K562 (cell line): ENCODE measurements around the gene ANKH. TPM values are rescaled to one million over a fixed set of nuclear protein-coding genes. Genes with fewer than 3 reads are reported as not detected.

ENCODE experiments used
- ATAC-seq: fragments of 200-7000 bp; cut with Tn5 transposase; 3 replicates; pipeline ENCODE4 v1.9.1; 2020; ENCODE audit warnings: moderate library complexity
- BruUV-seq: library from RNA; stranded (reverse); fragments of 400-500 nt; replicated peaks from 2 replicates; lab custom pipeline; 2021; lab: Mats Ljungman, UMichigan
- CTCF ChIA-PET: fragments of 300-600 bp; formaldehyde crosslinking; extraction: SDS; loops from one replicate; lab custom pipeline; 2021; ENCODE audit warnings: low intra/inter-chr PET ratio; lab: Yijun Ruan, JAX
- POLR2A ChIA-PET: fragments of 300-600, 350-650 bp; sonication (Branson Sonifier 250); formaldehyde crosslinking; extraction: SDS; loops from one replicate; lab custom pipeline; 2021; ENCODE audit warnings: antibody characterized with exemption, inconsistent platforms; lab: Yijun Ruan, JAX
- DNase-seq, 4 experiments: peaks; one replicate each; pipeline versions ENCODE4 v3.0.0 to v3.0.0-alpha.2; 2011 to 2018; ENCODE audit warnings: low spot score in 3 of 4, mixed read lengths in 3 of 4; ENCODE audit errors: extremely low read depth in 1 of 4
- FAIRE-seq: peaks from 2 replicates; lab custom pipeline; 2011; peaks lifted over from hg19 to GRCh38; lab: Jason Lieb, UNC
- H2AFZ ChIP-seq: 2 replicates; pipeline ENCODE4 v1.6.0; 2011; ENCODE audit warnings: low read depth, low read length, control low read depth, inconsistent platforms
- H3K27ac ChIP-seq: fragments of 200-600 bp; 3 replicates; pipeline ENCODE4 v1.8.0; 2011; ENCODE audit warnings: low read depth, mild to moderate bottlenecking, control low read depth, inconsistent platforms, low read length, moderate library complexity, mixed read lengths; ENCODE audit errors: extremely low read depth
- H3K27me3 ChIP-seq, 2 experiments: fragments of 300-600 bp in 1 of 2; 2 replicates in 1 of 2; 3 replicates in 1 of 2; pipeline versions ENCODE4 v1.6.0 to v1.8.0; 2011; ENCODE audit warnings: inconsistent platforms in 2 of 2, low read length in 2 of 2, mild to moderate bottlenecking in 1 of 2, mixed read lengths in 1 of 2, moderate library complexity in 1 of 2; ENCODE audit not compliant: control insufficient read depth in 2 of 2, insufficient read depth in 2 of 2
- H3K36me3 ChIP-seq: fragments of 300-600 bp; 3 replicates; pipeline ENCODE4 v1.8.0; 2011; ENCODE audit warnings: mild to moderate bottlenecking, low read length, inconsistent platforms; ENCODE audit not compliant: control insufficient read depth, insufficient read depth
- H3K4me1 ChIP-seq, 2 experiments: fragments of 200-600 bp in 1 of 2; replicated peaks in 1 of 2; 2 replicates in 1 of 2; 3 replicates in 1 of 2; pipeline versions ENCODE4 v1.5.1 to v1.8.0; 2011; ENCODE audit warnings: inconsistent platforms in 2 of 2, low read length in 2 of 2, mild to moderate bottlenecking in 1 of 2, mixed read lengths in 1 of 2, moderate library complexity in 1 of 2; ENCODE audit not compliant: control insufficient read depth in 2 of 2, insufficient read depth in 2 of 2
- H3K4me2 ChIP-seq: 2 replicates; pipeline ENCODE4 v1.6.1; 2011; ENCODE audit warnings: low read length, control low read depth, inconsistent platforms, mixed read lengths; ENCODE audit not compliant: insufficient read depth
- H3K4me3 ChIP-seq: fragments of 200-600 bp; sonication (generic), shearing (Covaris generic); 2 replicates; pipeline ENCODE4 v1.5.1; 2016; ENCODE audit warnings: control low read depth, inconsistent platforms
- H3K79me2 ChIP-seq: fragments of 200-600 bp; 3 replicates; pipeline ENCODE4 v1.8.0; 2011; ENCODE audit warnings: low read length, inconsistent platforms; ENCODE audit not compliant: control insufficient read depth, insufficient read depth
- H3K9ac ChIP-seq, 2 experiments: 2 replicates each; pipeline versions ENCODE4 v1.6.0 to v1.6.1; 2011; ENCODE audit warnings: low read depth in 2 of 2, low read length in 2 of 2, control low read depth in 1 of 2, inconsistent platforms in 1 of 2, mild to moderate bottlenecking in 1 of 2, mixed read lengths in 1 of 2; ENCODE audit not compliant: insufficient read depth in 1 of 2
- H3K9me1 ChIP-seq: one replicate; pipeline ENCODE4 v1.6.0; 2011; ENCODE audit warnings: inconsistent platforms, mild to moderate bottlenecking, low read length, moderate library complexity; ENCODE audit not compliant: control insufficient read depth, insufficient read depth
- H3K9me3 ChIP-seq: replicated peaks from 2 replicates; pipeline ENCODE4 v1.5.1; 2011; ENCODE audit warnings: low read depth, low read length, inconsistent platforms; ENCODE audit not compliant: control insufficient read depth, insufficient read depth
- H4K20me1 ChIP-seq: replicated peaks from 2 replicates; pipeline ENCODE4 v1.6.1; 2011; ENCODE audit warnings: low read length, inconsistent platforms, mixed read lengths; ENCODE audit not compliant: control insufficient read depth, insufficient read depth
- BCOR ChIP-seq: fragments of 450-650 bp; IDR thresholded peaks from 2 replicates; pipeline ENCODE4 v1.6.1; 2016
- CBX3 ChIP-seq, 2 experiments: IDR thresholded peaks; 1 replicate in 1 of 2; 2 replicates in 1 of 2; pipeline ENCODE4 v1.6.1; 2012; ENCODE audit warnings: inconsistent platforms in 2 of 2, low read length in 2 of 2, borderline replicate concordance in 1 of 2, control low read depth in 1 of 2
- CREB1 ChIP-seq, 2 experiments: sonication (generic) in 1 of 2; formaldehyde crosslinking in 1 of 2; IDR thresholded peaks; 2 replicates each; pipeline versions ENCODE4 v1.6.1 to v1.8.0; 2012 to 2022; ENCODE audit warnings: inconsistent platforms in 1 of 2, mild to moderate bottlenecking in 1 of 2, missing genetic modification reagents in 1 of 2, moderate library complexity in 1 of 2
- HDAC3 ChIP-seq: fragments of 450-650 bp; IDR thresholded peaks from 2 replicates; pipeline ENCODE4 v1.6.1; 2018; ENCODE audit warnings: borderline replicate concordance, mild to moderate bottlenecking, moderate library complexity; ENCODE audit not compliant: partially characterized antibody
- HMGN3 ChIP-seq: IDR thresholded peaks from 2 replicates; pipeline ENCODE4 v1.6.1; 2011; ENCODE audit warnings: borderline replicate concordance, low read depth, mild to moderate bottlenecking, mixed read lengths, low read length; ENCODE audit not compliant: insufficient read length; ENCODE audit errors: extremely low read depth
- MAFG ChIP-seq: fragments of 450-650 bp; conservative IDR thresholded peaks from 2 replicates; pipeline ENCODE4 v1.6.1; 2016; ENCODE audit warnings: missing genetic modification characterization, missing compliant biosample characterization
- NEUROD1 ChIP-seq: fragments of 150-350 bp; IDR thresholded peaks from 2 replicates; pipeline ENCODE4 v1.6.1; 2014; ENCODE audit warnings: borderline replicate concordance, low read length, low read depth; ENCODE audit not compliant: partially characterized antibody
- PHB2 ChIP-seq: fragments of 450-650 bp; IDR thresholded peaks from 2 replicates; pipeline ENCODE4 v1.6.1; 2017; ENCODE audit warnings: low read depth
- PHF20 ChIP-seq: fragments of 450-650 bp; IDR thresholded peaks from 2 replicates; pipeline ENCODE4 v1.6.1; 2018; ENCODE audit not compliant: partially characterized antibody
- RB1 ChIP-seq: fragments of 450-650 bp; IDR thresholded peaks from 2 replicates; pipeline ENCODE4 v1.6.1; 2017; ENCODE audit warnings: low read depth, mild to moderate bottlenecking
- TAF7 ChIP-seq: fragments of 450-650 bp; IDR thresholded peaks from 2 replicates; pipeline ENCODE4 v1.6.1; 2016; ENCODE audit warnings: missing genetic modification characterization, missing compliant biosample characterization
- TEAD1 ChIP-seq, 2 experiments: fragments of 450-650 bp in 1 of 2; sonication (generic) in 1 of 2; formaldehyde crosslinking; IDR thresholded peaks; 2 replicates each; pipeline versions ENCODE4 v1.4.0 to v1.8.0; 2020 to 2022; ENCODE audit warnings: mild to moderate bottlenecking in 2 of 2, missing genetic modification reagents in 1 of 2
- XRCC3 ChIP-seq: fragments of 450-650 bp; IDR thresholded peaks from 2 replicates; pipeline ENCODE4 v1.6.1; 2017; ENCODE audit warnings: mild to moderate bottlenecking, moderate library complexity
- ZC3H8 ChIP-seq: fragments of 450-650 bp; IDR thresholded peaks from 2 replicates; pipeline ENCODE4 v1.6.1; 2017
- ZKSCAN1 ChIP-seq: fragments of 150-350 bp; IDR thresholded peaks from 2 replicates; pipeline ENCODE4 v1.6.1; 2016; ENCODE audit warnings: low read depth, low read length
- ZNF584 ChIP-seq: fragments of 200-800 bp; sonication (Bioruptor generic); IDR thresholded peaks from 2 replicates; pipeline ENCODE4 v1.6.1; 2016; ENCODE audit warnings: low read depth, mild to moderate bottlenecking, missing genetic modification characterization, missing compliant biosample characterization
- ZNF589 ChIP-seq: fragments of 200-800 bp; sonication (Bioruptor generic); IDR thresholded peaks from 2 replicates; pipeline ENCODE4 v1.6.1; 2016; ENCODE audit warnings: low read depth, missing genetic modification characterization, missing compliant biosample characterization
- ZSCAN29 ChIP-seq: fragments of 450-650 bp; IDR thresholded peaks from 2 replicates; pipeline ENCODE4 v1.6.1; 2017
- WGBS: fragments of 100-300 bp; shearing (Covaris generic); methylation state at CpG from one replicate; pipeline ENCODE4 v1.1.6; 2016; ENCODE audit warnings: low coverage, mixed read lengths; ENCODE audit not compliant: insufficient coverage; ENCODE audit errors: missing lambda C conversion rate; 5-methylcytosine and 5-hydroxymethylcytosine counted together
- in situ Hi-C: fragments of 300-500 bp; cut with MboI; formaldehyde crosslinking; loops from 4 replicates; pipeline ENCODE4 v1.15.0; 2018; ENCODE audit warnings: inconsistent platforms, mixed read lengths
- intact Hi-C: fragments of 100-400 bp; cut with micrococcal nuclease; formaldehyde crosslinking; loops from 2 replicates; pipeline ENCODE4 v1.14.2; 2022
- polyA plus RNA-seq, 8 experiments: library from polyadenylated mRNA; depleted of rRNA in 4 of 8; stranded (reverse) in 5 of 8; unstranded in 3 of 8; fragments of >200 nt; fragmentation: Nextera tagmentation in 2 of 8; fragmentation: Illumina TruSeq in 1 of 8; extraction: Ambion mirVana in 2 of 8; extraction: Trizol in 1 of 8; gene quantifications; 2 replicates each; pipeline versions ENCODE4 v1.2.1 to v1.2.3, GENCODE V29; 2011 to 2014; ENCODE audit warnings: inconsistent platforms in 1 of 8, missing spikeins in 1 of 8
- total RNA-seq, 7 experiments: library from RNA; depleted of rRNA in 6 of 7; stranded (reverse); fragments of >200 nt in 6 of 7; fragmentation: Illumina TruSeq in 2 of 7; extraction: Trizol in 2 of 7; gene quantifications; 2 replicates each; pipeline versions ENCODE4 v1.2.1 to v1.2.3, GENCODE V29; 2011 to 2021; ENCODE audit warnings: low replicate concordance in 1 of 7
- TF ChIP-seq, protein P1 (sequence below): sonication (generic); formaldehyde crosslinking; IDR thresholded peaks from 2 replicates; pipeline ENCODE4 v1.9.0; 2022; ENCODE audit warnings: mild to moderate bottlenecking, missing genetic modification reagents
- TF ChIP-seq, protein P2 (sequence below): sonication (generic); formaldehyde crosslinking; IDR thresholded peaks from 2 replicates; pipeline ENCODE4 v1.9.0; 2022; ENCODE audit warnings: mild to moderate bottlenecking, missing genetic modification reagents
- TF ChIP-seq, protein P3 (sequence below): fragments of 250-450 bp; sonication (Bioruptor Pico); IDR thresholded peaks from 2 replicates; pipeline ENCODE4 v1.5.0; 2021

ANKH gene
- total and polyA plus RNA-seq, 9 of the 15 experiments (the other 6 are each of a cell fraction or from before 2014, with no cell fraction given) = 0.79 to 12.2 (median 4.5) TPM

DNA sequence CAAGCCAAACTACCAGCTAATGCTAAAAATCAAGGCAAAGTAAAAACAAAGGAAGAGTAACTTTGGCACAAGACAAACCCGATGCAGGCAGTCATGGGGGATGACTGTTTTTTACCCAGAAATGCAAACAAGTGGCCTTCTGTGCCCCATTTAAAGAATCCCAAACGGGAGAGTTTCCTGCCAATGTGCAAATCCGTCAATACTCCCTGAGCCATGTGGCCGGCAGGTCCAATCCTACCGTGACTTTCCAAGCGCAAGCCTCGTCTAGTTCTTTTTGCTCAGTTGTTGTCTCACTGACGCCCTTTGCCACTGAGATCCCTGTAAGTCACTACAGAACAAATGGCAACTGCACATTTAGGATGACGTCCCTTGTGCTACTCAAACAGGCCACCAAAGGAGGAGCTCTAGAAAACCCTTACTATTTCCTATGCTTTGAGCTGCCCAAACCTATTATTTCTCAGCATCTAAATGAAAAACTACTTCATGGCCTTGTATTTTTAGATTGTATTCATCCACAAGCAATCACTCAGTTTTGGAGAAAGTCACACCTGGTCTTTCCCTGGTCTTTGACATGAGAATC lies 163.7 kb downstream of the ANKH start (continued):
- no peak for TF ChIP-seq CBX3 (IDR thresholded peaks at IDR 0.05; ENCODE audit: borderline replicate concordance in 1 of 2, low read length in 2 of 2)

DNA sequence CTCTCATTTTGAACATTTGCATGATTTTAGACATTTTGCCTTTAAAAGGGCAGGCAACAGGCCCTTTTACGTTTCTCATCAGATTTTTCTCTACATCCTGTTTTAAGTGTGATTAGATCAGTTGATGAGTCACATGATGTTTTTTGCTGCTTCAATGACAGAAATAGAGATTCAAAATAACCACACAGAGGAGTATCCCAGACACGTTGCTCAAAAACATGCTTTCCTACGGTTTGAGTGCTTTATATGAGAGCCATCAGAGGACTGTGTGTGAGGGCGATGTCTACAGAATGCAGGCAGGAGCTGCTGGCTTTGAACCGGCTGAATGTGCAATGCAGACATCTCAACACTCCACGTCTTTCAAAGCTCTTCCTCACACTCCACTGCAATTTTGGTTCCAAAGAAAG lies 165.0 kb downstream of the ANKH start:
- intact Hi-C loops (no loop called here), in situ Hi-C loops (no loop called here)
- DNase-seq = no peak
- Histone ChIP-seq H3K4me2 (no peak overlapping the region), H3K36me3 (peaks cover 81% of the 10 kb centered on the region), H3K4me1 (peaks cover 0 to 15% of the 10 kb centered on the region in 2 experiments; a peak in 3 of 5 replicates), H3K9ac (no peak overlapping the region), H3K27me3 (no peaks in the 10 kb centered on the region), H4K20me1 (no peaks in the 10 kb centered on the region), H3K27ac (no peak overlapping the region), H3K9me3 (no peaks in the 10 kb centered on the region), H3K79me2 (no peaks in the 10 kb centered on the region), H3K4me3 (no peak overlapping the region), H3K9me1 (no peaks in the 10 kb centered on the region), H2AFZ (no peak overlapping the region)
- no TSS peak for BruUV-seq
- FAIRE-seq = peak; percentile 58
- POLR2A ChIA-PET = no interaction called here
- WGBS = 46% methylated on average over 6 of the region's 6 CpGs
- ATAC-seq = peak; percentile 45; the same call in 2 of the 3 replicates
- CTCF ChIA-PET = interaction anchor here (0.6 kb wide), 1 partner anchor 21 kb away, joined by 3 read pairs; no protein-coding TSS in a partner anchor
- TF ChIP-seq HDAC3 (no peak), PHB2 (no peak), ZKSCAN1 (no peak), ZSCAN29 (no peak), XRCC3 (no peak), ZNF584 (CRISPR knock-in tag) (peak; percentile 78; the same call in 1 of the 2 replicates), MAFG (tag) (0 out of 2 replicates have a peak, but pooled peaks have one; percentile 7), ZC3H8 (no peak), NEUROD1 (no peak), TAF7 (tag) (no peak), CREB1 (IDR thresholded peaks at IDR 0.05) (no peak), CREB1 (CRISPR knock-in tag; IDR thresholded peaks at IDR 0.05) (no peak), HMGN3 (no peak), RB1 (no peak), ZNF589 (CRISPR knock-in tag) (peak; percentile 76; the same call in 1 of the 2 replicates), TEAD1 (CRISPR knock-in tag; IDR thresholded peaks at IDR 0.05) (peak in 1 of 2 experiments; percentile 8; a peak in 1 of 4 replicates), PHF20 (no peak), BCOR (no peak)
- TF ChIP-seq, protein P1, sequence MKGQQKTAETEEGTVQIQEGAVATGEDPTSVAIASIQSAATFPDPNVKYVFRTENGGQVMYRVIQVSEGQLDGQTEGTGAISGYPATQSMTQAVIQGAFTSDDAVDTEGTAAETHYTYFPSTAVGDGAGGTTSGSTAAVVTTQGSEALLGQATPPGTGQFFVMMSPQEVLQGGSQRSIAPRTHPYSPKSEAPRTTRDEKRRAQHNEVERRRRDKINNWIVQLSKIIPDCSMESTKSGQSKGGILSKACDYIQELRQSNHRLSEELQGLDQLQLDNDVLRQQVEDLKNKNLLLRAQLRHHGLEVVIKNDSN (CRISPR knock-in tag) = no peak
- TF ChIP-seq, protein P2, sequence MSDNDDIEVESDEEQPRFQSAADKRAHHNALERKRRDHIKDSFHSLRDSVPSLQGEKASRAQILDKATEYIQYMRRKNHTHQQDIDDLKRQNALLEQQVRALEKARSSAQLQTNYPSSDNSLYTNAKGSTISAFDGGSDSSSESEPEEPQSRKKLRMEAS (CRISPR knock-in tag) = no peak
- TF ChIP-seq, protein P3, sequence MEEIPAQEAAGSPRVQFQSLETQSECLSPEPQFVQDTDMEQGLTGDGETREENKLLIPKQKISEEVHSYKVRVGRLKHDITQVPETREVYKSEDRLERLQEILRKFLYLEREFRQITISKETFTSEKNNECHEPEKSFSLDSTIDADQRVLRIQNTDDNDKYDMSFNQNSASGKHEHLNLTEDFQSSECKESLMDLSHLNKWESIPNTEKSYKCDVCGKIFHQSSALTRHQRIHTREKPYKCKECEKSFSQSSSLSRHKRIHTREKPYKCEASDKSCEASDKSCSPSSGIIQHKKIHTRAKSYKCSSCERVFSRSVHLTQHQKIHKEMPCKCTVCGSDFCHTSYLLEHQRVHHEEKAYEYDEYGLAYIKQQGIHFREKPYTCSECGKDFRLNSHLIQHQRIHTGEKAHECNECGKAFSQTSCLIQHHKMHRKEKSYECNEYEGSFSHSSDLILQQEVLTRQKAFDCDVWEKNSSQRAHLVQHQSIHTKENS (CRISPR knock-in tag) = no peak
